ENCODE results near the gene FOSB.

The FOSB gene

DNA sequence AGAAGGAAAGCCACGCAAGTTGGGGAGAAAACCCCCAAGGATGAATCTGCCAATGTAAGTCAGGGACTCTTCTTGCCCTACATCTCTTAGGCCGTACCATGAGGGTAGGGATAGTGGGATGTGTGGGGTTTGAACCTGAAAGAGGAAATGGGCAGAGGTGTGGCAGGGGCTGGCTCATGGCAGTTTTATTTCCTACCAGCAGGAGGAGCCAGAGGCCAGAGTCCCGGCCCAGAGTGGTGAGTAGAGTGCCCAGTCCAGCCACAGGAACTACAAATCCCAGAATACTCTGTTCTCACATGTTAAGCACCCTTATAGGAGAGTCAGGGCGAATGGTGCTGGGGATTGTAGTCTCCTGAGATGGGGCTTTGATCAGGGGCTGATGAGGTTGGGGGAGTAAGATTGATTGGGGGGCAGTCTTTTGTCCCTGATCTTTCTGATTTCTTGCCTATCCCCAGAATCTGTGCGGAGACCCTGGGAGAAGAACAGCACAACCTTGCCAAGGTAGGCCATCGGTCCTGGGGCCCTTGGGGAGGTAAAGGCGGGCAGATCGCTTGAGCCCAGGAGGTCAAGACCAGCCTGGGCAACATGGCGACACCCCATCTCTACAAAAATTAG, 56.0 kb downstream of the FOSB start:
- TF ChIP-seq, protein P1, sequence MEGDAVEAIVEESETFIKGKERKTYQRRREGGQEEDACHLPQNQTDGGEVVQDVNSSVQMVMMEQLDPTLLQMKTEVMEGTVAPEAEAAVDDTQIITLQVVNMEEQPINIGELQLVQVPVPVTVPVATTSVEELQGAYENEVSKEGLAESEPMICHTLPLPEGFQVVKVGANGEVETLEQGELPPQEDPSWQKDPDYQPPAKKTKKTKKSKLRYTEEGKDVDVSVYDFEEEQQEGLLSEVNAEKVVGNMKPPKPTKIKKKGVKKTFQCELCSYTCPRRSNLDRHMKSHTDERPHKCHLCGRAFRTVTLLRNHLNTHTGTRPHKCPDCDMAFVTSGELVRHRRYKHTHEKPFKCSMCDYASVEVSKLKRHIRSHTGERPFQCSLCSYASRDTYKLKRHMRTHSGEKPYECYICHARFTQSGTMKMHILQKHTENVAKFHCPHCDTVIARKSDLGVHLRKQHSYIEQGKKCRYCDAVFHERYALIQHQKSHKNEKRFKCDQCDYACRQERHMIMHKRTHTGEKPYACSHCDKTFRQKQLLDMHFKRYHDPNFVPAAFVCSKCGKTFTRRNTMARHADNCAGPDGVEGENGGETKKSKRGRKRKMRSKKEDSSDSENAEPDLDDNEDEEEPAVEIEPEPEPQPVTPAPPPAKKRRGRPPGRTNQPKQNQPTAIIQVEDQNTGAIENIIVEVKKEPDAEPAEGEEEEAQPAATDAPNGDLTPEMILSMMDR (IDR thresholded peaks at IDR 0.05; ENCODE audit: extremely low read depth, insufficient read depth, missing control alignments), result peak; percentile 88
- in situ Hi-C loops (cut with MboI; ENCODE audit: low pct_unique_long_range_greater_than_20kb, low sequenced_read_pairs, unreplicated experiment), result no loop called here
- peak; percentile 90 for DNase-seq (ENCODE audit: low spot score)

DNA sequence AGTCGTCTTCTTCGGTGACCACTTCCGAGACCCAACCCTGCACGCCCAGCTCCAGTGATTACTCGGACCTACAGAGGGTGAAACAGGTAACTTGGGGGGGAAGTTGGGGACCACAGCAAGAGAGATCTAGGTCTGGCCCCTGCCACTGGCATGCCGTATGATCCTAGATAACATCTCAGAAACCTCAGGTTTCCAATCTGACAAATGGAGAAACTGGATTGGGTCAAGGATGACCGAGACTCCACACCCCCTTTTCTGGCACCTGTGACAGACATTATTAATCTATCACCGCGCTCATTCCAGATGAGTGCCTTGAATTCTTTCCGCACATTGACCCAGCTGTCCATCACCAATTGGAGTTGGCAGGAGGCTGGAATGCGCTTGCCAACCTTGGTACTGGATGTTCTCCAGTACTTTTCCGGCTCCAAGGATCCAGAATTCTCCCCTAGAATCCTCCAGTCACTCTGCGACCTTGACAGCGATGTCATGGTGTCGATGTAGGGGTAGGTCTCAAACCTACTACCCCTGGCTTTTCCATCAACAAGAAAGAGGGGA, 56.9 kb downstream of the FOSB start:
- in situ Hi-C loops (cut with MboI; ENCODE audit: low pct_unique_long_range_greater_than_20kb, low sequenced_read_pairs, unreplicated experiment), result no loop called here
- DNase-seq (ENCODE audit: low spot score), result no peak
- TF ChIP-seq, protein P1 (IDR thresholded peaks at IDR 0.05; ENCODE audit: extremely low read depth, insufficient read depth, missing control alignments), result no peak
